ENCODE data around the gene AP1M1.

AP1M1 gene

DNA sequence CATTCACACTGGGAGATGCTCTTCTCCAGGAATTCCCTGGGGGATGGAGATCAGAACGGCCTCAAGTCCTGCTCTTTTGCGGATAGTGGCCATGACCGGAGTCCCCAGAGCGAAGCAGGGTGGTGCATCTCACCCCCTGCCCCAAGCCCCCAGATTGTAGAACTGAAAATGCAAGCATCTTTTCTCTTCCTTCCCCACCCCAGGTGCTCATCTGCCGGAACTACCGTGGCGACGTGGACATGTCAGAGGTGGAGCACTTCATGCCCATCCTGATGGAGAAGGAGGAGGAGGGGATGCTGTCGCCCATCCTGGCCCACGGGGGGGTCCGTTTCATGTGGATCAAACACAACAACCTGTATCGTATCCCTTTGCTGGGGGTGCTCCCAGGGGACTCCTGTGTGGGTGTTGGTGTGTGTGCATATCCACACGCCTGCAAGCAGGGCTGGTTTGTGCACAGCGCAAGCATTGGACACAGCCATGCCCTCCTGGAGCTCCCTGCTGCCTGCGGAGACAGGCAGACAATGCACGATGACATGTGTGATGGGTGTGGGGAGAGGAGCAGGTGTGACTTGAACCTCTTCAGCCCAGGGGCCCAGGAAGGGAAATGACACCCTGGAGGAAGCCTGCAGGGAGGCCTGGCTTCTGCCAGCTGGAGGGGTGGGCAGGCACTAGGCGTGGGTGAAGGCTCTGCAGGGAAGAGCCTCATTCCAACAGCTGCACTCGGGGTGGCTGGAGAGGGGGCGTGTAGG is 5.7 kb downstream of the AP1M1 start:
- H3K36me3 ChIP-seq (ENCODE audit: low read depth) = peaks cover 31% of the 10 kb centered on the region
- no peak overlapping the region for H3K4me3 ChIP-seq (ENCODE audit: severe bottlenecking)
- ATAC-seq (ENCODE audit: low read depth) (no peak), DNase-seq (ENCODE audit: low spot score) (no peak)
- no peak overlapping the region for H3K27ac ChIP-seq (ENCODE audit: poor library complexity, severe bottlenecking)
- H3K9me3 ChIP-seq (ENCODE audit: severe bottlenecking) = no peaks in the 10 kb centered on the region
- H3K27me3 ChIP-seq (ENCODE audit: insufficient read depth, poor library complexity, severe bottlenecking) = no peaks in the 10 kb centered on the region
- H3K4me1 ChIP-seq (ENCODE audit: insufficient read depth, poor library complexity, severe bottlenecking) = no peaks in the 10 kb centered on the region
- TF ChIP-seq, protein P1, sequence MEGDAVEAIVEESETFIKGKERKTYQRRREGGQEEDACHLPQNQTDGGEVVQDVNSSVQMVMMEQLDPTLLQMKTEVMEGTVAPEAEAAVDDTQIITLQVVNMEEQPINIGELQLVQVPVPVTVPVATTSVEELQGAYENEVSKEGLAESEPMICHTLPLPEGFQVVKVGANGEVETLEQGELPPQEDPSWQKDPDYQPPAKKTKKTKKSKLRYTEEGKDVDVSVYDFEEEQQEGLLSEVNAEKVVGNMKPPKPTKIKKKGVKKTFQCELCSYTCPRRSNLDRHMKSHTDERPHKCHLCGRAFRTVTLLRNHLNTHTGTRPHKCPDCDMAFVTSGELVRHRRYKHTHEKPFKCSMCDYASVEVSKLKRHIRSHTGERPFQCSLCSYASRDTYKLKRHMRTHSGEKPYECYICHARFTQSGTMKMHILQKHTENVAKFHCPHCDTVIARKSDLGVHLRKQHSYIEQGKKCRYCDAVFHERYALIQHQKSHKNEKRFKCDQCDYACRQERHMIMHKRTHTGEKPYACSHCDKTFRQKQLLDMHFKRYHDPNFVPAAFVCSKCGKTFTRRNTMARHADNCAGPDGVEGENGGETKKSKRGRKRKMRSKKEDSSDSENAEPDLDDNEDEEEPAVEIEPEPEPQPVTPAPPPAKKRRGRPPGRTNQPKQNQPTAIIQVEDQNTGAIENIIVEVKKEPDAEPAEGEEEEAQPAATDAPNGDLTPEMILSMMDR (IDR thresholded peaks at IDR 0.05; ENCODE audit: poor library complexity, severe bottlenecking) = no peak

DNA sequence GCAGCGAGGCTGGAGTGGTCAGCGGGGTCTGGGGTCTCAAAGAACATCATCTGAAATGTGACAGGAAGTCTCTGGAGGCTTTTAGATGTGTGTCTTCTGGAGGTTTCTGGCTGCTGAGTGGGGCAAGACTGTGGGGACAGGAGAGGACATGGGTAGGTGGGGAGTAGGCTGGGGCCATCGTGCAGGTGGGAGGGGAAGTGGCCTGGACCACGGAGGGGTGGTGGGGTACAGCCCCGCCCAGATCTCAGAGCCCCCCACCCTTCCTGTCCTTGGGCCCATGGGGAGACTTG is 6.2 kb downstream of the AP1M1 start:
- ATAC-seq (ENCODE audit: low read depth) (no peak), DNase-seq (ENCODE audit: low spot score) (no peak)
- Histone ChIP-seq H3K27me3 (ENCODE audit: insufficient read depth, poor library complexity, severe bottlenecking) (no peaks in the 10 kb centered on the region), H3K4me1 (ENCODE audit: insufficient read depth, poor library complexity, severe bottlenecking) (no peaks in the 10 kb centered on the region), H3K27ac (ENCODE audit: poor library complexity, severe bottlenecking) (no peak overlapping the region), H3K4me3 (ENCODE audit: severe bottlenecking) (no peak overlapping the region), H3K36me3 (ENCODE audit: low read depth) (peaks cover 36% of the 10 kb centered on the region), H3K9me3 (ENCODE audit: severe bottlenecking) (no peaks in the 10 kb centered on the region)
- TF ChIP-seq, protein P1 (IDR thresholded peaks at IDR 0.05; ENCODE audit: poor library complexity, severe bottlenecking) = no peak

GRCh38 chr19:16205205-16206045 is 7.7 kb downstream of the AP1M1 start:
- Histone ChIP-seq H3K9me3 (ENCODE audit: severe bottlenecking) (no peaks in the 10 kb centered on the region), H3K4me3 (ENCODE audit: severe bottlenecking) (no peak overlapping the region), H3K36me3 (ENCODE audit: low read depth) (peaks cover 48% of the 10 kb centered on the region), H3K27ac (ENCODE audit: poor library complexity, severe bottlenecking) (no peak overlapping the region), H3K27me3 (ENCODE audit: insufficient read depth, poor library complexity, severe bottlenecking) (no peaks in the 10 kb centered on the region), H3K4me1 (ENCODE audit: insufficient read depth, poor library complexity, severe bottlenecking) (no peaks in the 10 kb centered on the region)
- ATAC-seq (ENCODE audit: low read depth) (no peak), DNase-seq (ENCODE audit: low spot score) (no peak)
- TF ChIP-seq, protein P1 (IDR thresholded peaks at IDR 0.05; ENCODE audit: poor library complexity, severe bottlenecking) = no peak

DNA sequence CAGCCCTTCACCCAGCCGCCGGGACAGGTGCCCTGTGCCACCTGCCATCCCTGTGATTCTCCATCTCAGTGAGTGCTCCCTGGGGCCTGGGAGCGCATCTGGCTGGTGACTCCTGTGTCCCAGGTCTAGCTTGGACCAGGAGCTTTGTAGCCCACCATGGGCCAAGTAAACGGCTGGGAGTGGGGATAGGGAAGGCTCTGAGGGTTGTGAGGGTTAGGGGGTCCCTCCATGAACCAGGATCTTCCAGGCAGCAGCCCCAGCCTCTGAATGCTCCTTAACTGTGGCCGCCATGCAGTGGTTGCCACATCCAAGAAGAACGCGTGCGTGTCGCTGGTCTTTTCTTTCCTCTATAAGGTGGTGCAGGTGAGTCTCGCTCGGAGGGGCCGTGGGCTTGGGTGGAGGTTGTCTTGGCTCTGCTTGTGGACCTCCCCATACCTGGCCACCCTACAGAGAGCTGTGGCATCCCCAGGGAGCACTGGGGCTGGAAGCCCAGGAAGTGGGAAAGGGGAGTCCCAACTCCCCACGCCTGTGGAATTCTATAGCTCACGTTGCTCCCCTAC is 8.4 kb downstream of the AP1M1 start:
- ATAC-seq (ENCODE audit: low read depth) (no peak), DNase-seq (ENCODE audit: low spot score) (no peak)
- H3K4me3 ChIP-seq (ENCODE audit: severe bottlenecking) = no peak overlapping the region
- H3K4me1 ChIP-seq (ENCODE audit: insufficient read depth, poor library complexity, severe bottlenecking) = no peaks in the 10 kb centered on the region
- no peak overlapping the region for H3K27ac ChIP-seq (ENCODE audit: poor library complexity, severe bottlenecking)
- no peaks in the 10 kb centered on the region for H3K27me3 ChIP-seq (ENCODE audit: insufficient read depth, poor library complexity, severe bottlenecking)
- H3K9me3 ChIP-seq (ENCODE audit: severe bottlenecking) = no peaks in the 10 kb centered on the region
- TF ChIP-seq, protein P1 (IDR thresholded peaks at IDR 0.05; ENCODE audit: poor library complexity, severe bottlenecking) = no peak
- H3K36me3 ChIP-seq (ENCODE audit: low read depth) = peaks cover 51% of the 10 kb centered on the region

Measured in RWPE2 (cell line).